Measurements from ENCODE around the gene CLSTN2. TPM values are rescaled to one million over a fixed set of nuclear protein-coding genes. Genes with fewer than 3 reads are reported as not detected.

The CLSTN2 gene
- total and polyA plus RNA-seq, 2 of the 8 experiments (the other 6 are each of a cell fraction or from before 2014, with no cell fraction given), result 0.39 to 0.52 TPM

GRCh38 chr3:140384876-140385275 is 449.9 kb downstream of the CLSTN2 start:
- no peak overlapping the region for H4K5ac ChIP-seq (ENCODE audit: insufficient read length, low read depth, low read length)
- no peak overlapping the region for H2BK120ac ChIP-seq (replicated peaks; ENCODE audit: low read depth, low read length)
- no peak overlapping the region for H2BK20ac ChIP-seq (ENCODE audit: low read length)
- H3K14ac ChIP-seq (ENCODE audit: insufficient read length), result no peak overlapping the region
- H3K4ac ChIP-seq (replicated peaks; ENCODE audit: insufficient read length, low read depth, low read length), result no peak overlapping the region
- no peak overlapping the region for H2BK12ac ChIP-seq (ENCODE audit: low read depth, low read length)
- no peak overlapping the region for H4K91ac ChIP-seq (replicated peaks; ENCODE audit: insufficient read length, low read length)
- H4K8ac ChIP-seq (ENCODE audit: extremely low read depth, insufficient read depth, low read length), result no peak overlapping the region
- H3K79me2 ChIP-seq (ENCODE audit: control insufficient read depth in 1 of 2, insufficient read depth in 2 of 2, low read length in 2 of 2), result no peaks in the 10 kb centered on the region
- no peak overlapping the region for H3K23ac ChIP-seq (ENCODE audit: insufficient read length)
- no peak overlapping the region for H3K4me3 ChIP-seq (ENCODE audit: extremely low read depth in 1 of 4, insufficient read depth in 2 of 4, low read depth in 3 of 4, low read length in 4 of 4)
- ChIA-PET CTCF (ENCODE audit: partially characterized antibody) (interaction anchor here (1.3 kb wide), 1 partner anchor 109 kb away, joined by 3 read pairs; no protein-coding TSS in a partner anchor), POLR2A (ENCODE audit: partially characterized antibody) (no interaction called here)
- no peak overlapping the region for H3K27ac ChIP-seq (ENCODE audit: low read depth, low read length)
- peaks cover 0 to 5% (median 2%) of the 10 kb centered on the region in 4 experiments; a peak in 2 of 7 replicates for H3K4me1 ChIP-seq (replicated peaks in 1 of 4; ENCODE audit: control insufficient read depth in 3 of 4, insufficient read depth in 4 of 4, low read length in 3 of 4)
- H3K27me3 ChIP-seq (replicated peaks in 1 of 4; ENCODE audit: control insufficient read depth in 3 of 4, extremely low read depth in 1 of 4, insufficient read depth in 3 of 4, low read length in 3 of 4), result no peaks in the 10 kb centered on the region
- H2AK5ac ChIP-seq (ENCODE audit: low read depth, low read length), result no peak overlapping the region
- no peak overlapping the region for H3K4me2 ChIP-seq (ENCODE audit: insufficient read depth in 1 of 2, low read depth in 2 of 2, low read length in 2 of 2)
- no peak overlapping the region for H3K9ac ChIP-seq (replicated peaks in 1 of 4; ENCODE audit: extremely low read depth in 1 of 4, low read depth in 3 of 4, low read length in 3 of 4)
- WGBS, 2 experiments (ENCODE audit: extremely low coverage in 1 of 2, insufficient coverage in 1 of 2, insufficient read length in 1 of 2, insufficient replicate concordance in 2 of 2, low coverage in 1 of 2, low lambda C conversion rate in 2 of 2, missing lambda C conversion rate in 1 of 2), result 80% methylated on average over 1 of the region's 1 CpG; no CpG with 5 or more reads in 1 of the 2 experiments
- no peak overlapping the region for H3K18ac ChIP-seq (ENCODE audit: extremely low read depth, low read length)
- H3K23me2 ChIP-seq (ENCODE audit: low read depth, low read length), result no peaks in the 10 kb centered on the region
- no peaks in the 10 kb centered on the region for H3K79me1 ChIP-seq (ENCODE audit: low read depth, low read length)
- H3K56ac ChIP-seq (replicated peaks; ENCODE audit: insufficient read length, low read depth, low read length), result no peak overlapping the region
- no peaks in the 10 kb centered on the region for H3K36me3 ChIP-seq (ENCODE audit: control insufficient read depth in 2 of 4, insufficient read depth in 4 of 4, low read length in 3 of 4)
- no peak overlapping the region for H2BK15ac ChIP-seq (ENCODE audit: low read length)
- FAIRE-seq (no peak), DNase-seq (ENCODE audit: low read depth in 1 of 2, low spot score in 2 of 2) (no peak)
- no peak overlapping the region for H2BK5ac ChIP-seq (ENCODE audit: low read depth, low read length)
- H3K9me3 ChIP-seq (ENCODE audit: insufficient read depth in 2 of 2, low read depth in 1 of 2, low read length in 1 of 2), result no peaks in the 10 kb centered on the region
- H4K20me1 ChIP-seq (replicated peaks in 1 of 2; ENCODE audit: control insufficient read depth in 1 of 2, insufficient read depth in 2 of 2, low read length in 2 of 2), result no peaks in the 10 kb centered on the region
- H2AFZ ChIP-seq (ENCODE audit: low read length), result no peak overlapping the region
- no peak for TF ChIP-seq ATF2 (IDR thresholded peaks at IDR 0.05; ENCODE audit: low read length)
- no peak for TF ChIP-seq SIRT6 (IDR thresholded peaks at IDR 0.05; ENCODE audit: low read length)
- no peak for TF ChIP-seq JUN (IDR thresholded peaks at IDR 0.05; ENCODE audit: low read depth, low read length)
- no peak for TF ChIP-seq EZH2 (IDR thresholded peaks at IDR 0.05; ENCODE audit: low read depth, low read length, severe bottlenecking)
- no peak for TF ChIP-seq FOSL1 (IDR thresholded peaks at IDR 0.05; ENCODE audit: insufficient read depth, low read depth, low read length)
- no peak for TF ChIP-seq SP2 (IDR thresholded peaks at IDR 0.05; ENCODE audit: low read length)
- no peak for TF ChIP-seq NRF1 (IDR thresholded peaks at IDR 0.05; ENCODE audit: low read depth, low read length)
- no peak for TF ChIP-seq EGR1 (IDR thresholded peaks at IDR 0.05; ENCODE audit: borderline replicate concordance, low read depth, low read length)
- TF ChIP-seq TEAD4 (IDR thresholded peaks at IDR 0.05; ENCODE audit: low read depth, low read length), result no peak
- TF ChIP-seq MAFK (IDR thresholded peaks at IDR 0.05; ENCODE audit: low read depth, low read length), result no peak
- no peak for TF ChIP-seq SIN3A (conservative IDR thresholded peaks at IDR 0.05 in 1 of 2, IDR thresholded peaks at IDR 0.05 in 1 of 2; ENCODE audit: low read depth in 1 of 2, low read length in 2 of 2)
- no peak for TF ChIP-seq TAF7 (optimal IDR thresholded peaks at IDR 0.05; ENCODE audit: borderline replicate concordance, low read depth, low read length)
- TF ChIP-seq MAX (IDR thresholded peaks at IDR 0.05), result no peak

All from H1 (cell line).